ENCODE data around the gene C2CD4B. TPM values are rescaled to one million over a fixed set of nuclear protein-coding genes. Genes with fewer than 3 reads are reported as not detected.

C2CD4B gene
- total RNA-seq, 1 experiment from 2014 or later, result not detected

GRCh38 chr15:62125773-62126172 lies 39.3 kb downstream of the C2CD4B start:
- in situ Hi-C loops (cut with HindIII; ENCODE audit: low pct_unique_long_range_greater_than_20kb, low sequenced_read_pairs), result no loop called here
- DNase-seq (ENCODE audit: low read depth, low spot score), result peak; percentile 76

DNA sequence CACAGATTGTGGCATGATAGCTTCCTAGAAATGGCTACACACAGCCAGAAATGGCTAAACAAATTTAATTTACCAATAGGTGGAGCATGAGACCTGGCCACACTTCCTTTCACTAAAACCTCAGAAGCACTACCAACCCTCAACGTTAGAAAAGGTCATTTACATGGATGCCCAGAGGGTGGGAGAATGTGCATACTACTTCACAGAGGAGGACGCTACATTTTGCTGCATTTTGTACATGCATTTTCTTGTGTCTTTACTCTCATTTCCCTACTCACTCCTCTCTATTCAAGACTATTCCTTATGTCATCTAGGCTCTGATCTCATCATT lies 40.1 kb downstream of the C2CD4B start:
- in situ Hi-C loops (cut with HindIII; ENCODE audit: low pct_unique_long_range_greater_than_20kb, low sequenced_read_pairs), result no loop called here
- no peak for DNase-seq (ENCODE audit: low read depth, low spot score)

DNA sequence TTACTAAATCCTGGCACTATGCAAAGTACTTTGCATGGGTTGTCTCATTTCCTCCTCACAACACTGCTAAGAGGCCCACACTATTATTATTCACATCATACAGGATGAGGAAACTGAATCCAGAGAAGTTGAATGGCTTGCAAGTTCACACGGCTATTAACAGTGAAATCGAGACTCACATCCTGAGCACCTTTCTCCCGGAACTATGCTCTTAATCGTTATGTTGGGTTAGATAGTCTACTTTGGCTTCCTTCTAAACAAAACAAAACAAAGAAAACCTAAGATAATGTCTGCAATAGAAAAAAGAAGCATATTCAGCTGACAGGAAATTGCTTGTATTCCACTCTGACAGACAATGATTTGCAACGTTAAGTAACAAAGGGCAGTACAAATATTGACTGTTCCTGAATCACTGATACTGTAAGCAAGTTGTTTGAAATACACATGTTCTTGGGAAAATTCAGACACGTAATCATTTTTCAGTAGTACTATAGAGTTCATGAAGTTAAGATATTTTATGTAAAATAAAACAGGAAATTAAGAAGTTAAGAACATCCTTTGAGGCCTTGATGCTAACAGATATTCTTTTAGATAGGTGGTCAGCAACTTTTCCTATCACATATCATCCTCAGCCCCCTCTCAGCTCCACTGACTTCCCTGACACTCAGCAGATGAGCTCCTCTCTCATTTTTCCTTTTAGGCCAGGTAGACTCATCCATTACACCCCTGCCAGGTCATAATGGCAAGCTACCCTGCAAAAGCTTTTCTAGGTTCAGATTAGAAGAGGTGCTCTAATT lies 40.7 kb downstream of the C2CD4B start:
- in situ Hi-C loops (cut with HindIII; ENCODE audit: low pct_unique_long_range_greater_than_20kb, low sequenced_read_pairs), result no loop called here
- peak; percentile 37 for DNase-seq (ENCODE audit: low read depth, low spot score)

DNA sequence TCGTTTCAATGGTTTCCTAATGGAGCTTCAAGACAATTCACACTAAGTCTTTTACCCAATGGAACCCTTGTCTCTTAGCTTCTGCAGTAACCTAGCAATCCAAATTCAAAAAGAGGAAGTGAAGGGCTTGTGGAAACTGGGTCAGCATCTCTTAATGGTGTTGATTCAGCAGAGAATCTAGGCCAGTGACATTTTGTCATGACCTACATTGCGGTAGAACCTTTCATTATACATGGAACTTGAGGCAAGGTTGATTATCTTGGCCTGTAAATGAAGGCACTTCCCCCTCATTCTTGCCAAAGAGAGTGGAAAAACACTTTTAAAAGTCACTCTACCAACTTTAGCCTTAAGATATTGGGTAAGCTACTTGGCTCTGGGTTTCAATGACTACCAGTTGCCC lies 42.8 kb downstream of the C2CD4B start:
- DNase-seq (ENCODE audit: low read depth, low spot score), result no peak
- in situ Hi-C loops (cut with HindIII; ENCODE audit: low pct_unique_long_range_greater_than_20kb, low sequenced_read_pairs), result no loop called here

- no peak for DNase-seq (ENCODE audit: low read depth, low spot score)
- in situ Hi-C loops (cut with HindIII; ENCODE audit: low pct_unique_long_range_greater_than_20kb, low sequenced_read_pairs), result no loop called here
Observed at GRCh38 chr15:62121273-62122015, 43.6 kb downstream of the C2CD4B start.

DNA sequence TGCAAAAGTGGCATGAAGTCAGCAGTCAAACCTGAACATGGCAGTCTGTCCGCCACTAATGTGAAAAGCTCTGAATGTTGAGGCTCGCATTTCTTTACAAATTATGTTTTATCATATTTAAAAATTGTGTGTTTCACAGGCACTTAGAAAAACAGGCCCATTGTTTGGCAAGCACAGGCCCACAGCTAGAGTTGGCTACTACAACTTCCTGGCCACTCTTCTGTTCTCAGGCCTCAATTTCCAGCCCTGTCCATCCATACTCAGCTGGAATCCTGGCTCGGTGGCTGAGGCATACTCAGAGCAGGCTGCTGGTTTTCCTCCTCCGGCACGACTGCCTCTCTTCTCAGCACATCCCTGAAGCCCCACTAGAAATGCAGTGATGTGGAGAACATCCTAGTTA lies 44.3 kb downstream of the C2CD4B start:
- DNase-seq (ENCODE audit: low read depth, low spot score), result no peak
- in situ Hi-C loops (cut with HindIII; ENCODE audit: low pct_unique_long_range_greater_than_20kb, low sequenced_read_pairs), result no loop called here

DNA sequence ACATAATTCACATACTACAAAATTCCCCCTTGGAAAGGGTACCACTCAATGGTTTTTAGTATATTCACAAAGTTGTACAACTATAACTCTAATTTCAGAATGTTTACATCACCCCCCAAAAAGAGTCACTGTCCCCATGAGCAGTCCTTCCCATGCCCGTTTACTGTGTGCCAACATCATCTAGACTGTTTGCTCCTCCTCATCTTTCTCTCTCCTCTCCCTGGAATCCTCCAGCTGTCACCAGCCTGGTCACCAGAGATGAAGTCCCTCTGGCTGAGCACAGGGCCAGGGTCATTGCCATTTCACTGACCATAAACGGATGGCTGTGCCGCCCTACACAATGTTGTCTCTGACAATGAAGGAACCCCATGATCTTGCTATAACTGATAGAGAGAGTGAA lies 45.2 kb downstream of the C2CD4B start:
- in situ Hi-C loops (cut with HindIII; ENCODE audit: low pct_unique_long_range_greater_than_20kb, low sequenced_read_pairs), result no loop called here
- no peak for DNase-seq (ENCODE audit: low read depth, low spot score)

GRCh38 chr15:62119227-62119864 lies 45.7 kb downstream of the C2CD4B start:
- in situ Hi-C loops (cut with HindIII; ENCODE audit: low pct_unique_long_range_greater_than_20kb, low sequenced_read_pairs), result no loop called here
- peak; percentile 54 for DNase-seq (ENCODE audit: low read depth, low spot score)

- no peak for DNase-seq (ENCODE audit: low read depth, low spot score)
- in situ Hi-C loops (cut with HindIII; ENCODE audit: low pct_unique_long_range_greater_than_20kb, low sequenced_read_pairs), result no loop called here
Observed at GRCh38 chr15:62118520-62119226, 46.4 kb downstream of the C2CD4B start.

DNA sequence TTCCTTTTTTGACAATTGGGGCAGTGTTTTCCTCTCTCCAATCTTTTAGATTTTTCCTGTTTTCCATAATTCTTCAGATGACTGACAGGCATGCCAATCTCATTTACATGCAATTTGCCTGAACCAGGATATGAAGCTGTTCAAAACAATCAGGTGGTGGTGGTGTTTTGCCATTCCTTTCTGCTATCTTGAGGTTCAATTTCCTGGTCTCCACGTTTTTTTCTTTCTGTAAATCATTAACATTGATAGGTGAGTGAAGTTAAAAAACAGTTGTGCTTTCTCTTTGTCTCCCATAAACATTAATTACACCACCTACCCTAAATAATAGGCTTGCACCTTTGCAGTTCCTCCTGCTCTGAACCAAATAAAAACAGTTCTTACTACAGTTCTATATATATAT lies 49.2 kb downstream of the C2CD4B start:
- in situ Hi-C loops (cut with HindIII; ENCODE audit: low pct_unique_long_range_greater_than_20kb, low sequenced_read_pairs), result no loop called here
- DNase-seq (ENCODE audit: low read depth, low spot score), result no peak

Other genes with a start within 250 kb of the C2CD4B start
- gene VPS13C, start 104.8 kb downstream of the C2CD4B start, total RNA-seq (2014; rRNA removed; shearing (Covaris generic)), result 30.3 and 31.5 TPM in 2 replicates
- gene C2CD4A, start 98.3 kb downstream of the C2CD4B start, total RNA-seq (2014; rRNA removed; shearing (Covaris generic)), result not detected in 2 replicates
- 0.66 and 2.0 TPM in 2 replicates for gene TLN2, start 225.3 kb upstream of the C2CD4B start, total RNA-seq (2014; rRNA removed; shearing (Covaris generic))

All from SK-MEL-5 (cell line).